ENCODE results near the gene LRP1B. TPM values are rescaled to one million over a fixed set of nuclear protein-coding genes. Genes with fewer than 3 reads are reported as not detected.

Gene LRP1B
- total RNA-seq, 1 donor from 2014 or later = 8.8 TPM

DNA sequence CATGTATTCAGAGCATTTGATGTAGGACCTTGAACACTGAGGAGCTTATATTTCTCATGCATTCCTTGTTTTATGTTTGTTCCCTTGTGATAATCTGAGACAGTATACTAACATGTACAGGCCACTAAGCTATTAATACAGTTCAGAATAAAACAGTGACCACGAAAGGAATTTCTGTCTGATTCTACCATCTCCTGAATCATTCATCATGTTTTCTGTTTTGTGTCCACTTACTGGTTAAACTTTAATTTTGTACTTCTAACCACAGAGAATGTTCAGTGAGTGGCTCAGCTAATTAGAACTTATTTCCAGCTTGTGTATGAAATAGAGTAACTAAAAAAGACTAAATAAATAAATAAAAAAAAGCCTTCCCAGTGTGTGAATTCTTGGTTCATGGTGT is 110.4 kb downstream of the LRP1B start:
- no peaks in the 10 kb centered on the region for H3K27me3 ChIP-seq
- H3K4me1 ChIP-seq = no peaks in the 10 kb centered on the region
- no peak for DNase-seq (ENCODE audit: extremely low spot score in 2 of 2)
- no peak for TF ChIP-seq POLR2A (IDR thresholded peaks at IDR 0.05)
- TF ChIP-seq, protein P1, sequence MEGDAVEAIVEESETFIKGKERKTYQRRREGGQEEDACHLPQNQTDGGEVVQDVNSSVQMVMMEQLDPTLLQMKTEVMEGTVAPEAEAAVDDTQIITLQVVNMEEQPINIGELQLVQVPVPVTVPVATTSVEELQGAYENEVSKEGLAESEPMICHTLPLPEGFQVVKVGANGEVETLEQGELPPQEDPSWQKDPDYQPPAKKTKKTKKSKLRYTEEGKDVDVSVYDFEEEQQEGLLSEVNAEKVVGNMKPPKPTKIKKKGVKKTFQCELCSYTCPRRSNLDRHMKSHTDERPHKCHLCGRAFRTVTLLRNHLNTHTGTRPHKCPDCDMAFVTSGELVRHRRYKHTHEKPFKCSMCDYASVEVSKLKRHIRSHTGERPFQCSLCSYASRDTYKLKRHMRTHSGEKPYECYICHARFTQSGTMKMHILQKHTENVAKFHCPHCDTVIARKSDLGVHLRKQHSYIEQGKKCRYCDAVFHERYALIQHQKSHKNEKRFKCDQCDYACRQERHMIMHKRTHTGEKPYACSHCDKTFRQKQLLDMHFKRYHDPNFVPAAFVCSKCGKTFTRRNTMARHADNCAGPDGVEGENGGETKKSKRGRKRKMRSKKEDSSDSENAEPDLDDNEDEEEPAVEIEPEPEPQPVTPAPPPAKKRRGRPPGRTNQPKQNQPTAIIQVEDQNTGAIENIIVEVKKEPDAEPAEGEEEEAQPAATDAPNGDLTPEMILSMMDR (IDR thresholded peaks at IDR 0.05) = no peak
- no peak overlapping the region for H3K4me3 ChIP-seq
- H3K36me3 ChIP-seq = no peaks in the 10 kb centered on the region
- H3K27ac ChIP-seq = no peak overlapping the region
- no peaks in the 10 kb centered on the region for H3K9me3 ChIP-seq
- intact Hi-C loops (cut with DNase I) = no loop called here

DNA sequence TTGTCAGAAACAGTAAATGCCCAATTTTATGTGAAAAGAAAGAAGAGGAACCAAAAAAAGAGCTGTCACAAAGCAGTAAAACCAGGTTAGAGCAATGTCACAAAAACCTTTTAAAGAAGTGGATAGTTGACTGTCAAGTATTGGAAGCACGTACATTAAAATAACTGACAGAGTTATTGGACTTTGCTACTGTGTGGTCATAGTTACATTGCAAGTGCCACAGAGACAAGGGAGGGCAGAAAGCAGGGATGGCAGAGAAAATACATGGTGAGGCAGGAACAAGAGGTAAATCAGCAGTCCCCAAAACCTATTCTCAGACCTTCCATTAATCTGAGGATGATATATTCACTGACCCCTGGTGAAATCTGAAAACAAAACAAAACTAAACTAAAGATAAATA is 116.3 kb downstream of the LRP1B start:
- intact Hi-C loops (cut with DNase I) = no loop called here
- TF ChIP-seq, protein P1 (IDR thresholded peaks at IDR 0.05) = no peak
- TF ChIP-seq POLR2A (IDR thresholded peaks at IDR 0.05) (no peak), POLR2AphosphoS5 (IDR thresholded peaks at IDR 0.05; ENCODE audit: insufficient read depth in 1 of 2, low read depth in 1 of 2) (no peak)

DNA sequence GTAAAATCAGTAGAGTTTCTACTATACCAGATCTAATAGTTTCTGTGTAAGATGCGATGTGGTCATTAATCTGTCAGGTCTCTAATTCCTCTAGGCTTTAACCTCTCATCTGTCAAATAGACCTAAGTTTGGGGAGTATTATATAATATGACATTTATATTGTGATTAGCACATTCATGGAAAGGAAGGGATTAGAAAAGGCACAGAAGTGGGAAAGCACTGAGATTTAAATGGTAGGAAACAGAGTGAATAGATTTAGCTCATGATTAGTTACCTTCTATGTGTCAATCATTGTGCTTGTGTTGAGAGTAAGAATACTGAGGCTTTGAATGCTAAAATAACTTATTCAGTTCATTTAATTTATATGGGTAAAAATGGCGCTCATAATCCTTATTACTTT is 118.0 kb downstream of the LRP1B start:
- Histone ChIP-seq H3K4me3 (no peak overlapping the region), H3K4me1 (no peaks in the 10 kb centered on the region), H3K36me3 (no peaks in the 10 kb centered on the region), H3K27me3 (no peaks in the 10 kb centered on the region), H3K9me3 (no peaks in the 10 kb centered on the region), H3K27ac (no peak overlapping the region)
- intact Hi-C loops (cut with DNase I) = no loop called here
- TF ChIP-seq, protein P1 (IDR thresholded peaks at IDR 0.05) = no peak
- TF ChIP-seq POLR2AphosphoS5 (IDR thresholded peaks at IDR 0.05; ENCODE audit: insufficient read depth in 1 of 2, low read depth in 1 of 2) = no peak
- no peak for TF ChIP-seq POLR2A (IDR thresholded peaks at IDR 0.05)
- no peak for DNase-seq (ENCODE audit: extremely low spot score in 2 of 2)

More for the DNA sequence above, 116.3 kb downstream of the LRP1B start:
- Histone ChIP-seq H3K27me3 (no peaks in the 10 kb centered on the region), H3K27ac (no peak overlapping the region), H3K9me3 (no peaks in the 10 kb centered on the region), H3K36me3 (no peaks in the 10 kb centered on the region), H3K4me3 (no peak overlapping the region), H3K4me1 (no peaks in the 10 kb centered on the region)
- DNase-seq (ENCODE audit: extremely low spot score in 2 of 2) = no peak

DNA sequence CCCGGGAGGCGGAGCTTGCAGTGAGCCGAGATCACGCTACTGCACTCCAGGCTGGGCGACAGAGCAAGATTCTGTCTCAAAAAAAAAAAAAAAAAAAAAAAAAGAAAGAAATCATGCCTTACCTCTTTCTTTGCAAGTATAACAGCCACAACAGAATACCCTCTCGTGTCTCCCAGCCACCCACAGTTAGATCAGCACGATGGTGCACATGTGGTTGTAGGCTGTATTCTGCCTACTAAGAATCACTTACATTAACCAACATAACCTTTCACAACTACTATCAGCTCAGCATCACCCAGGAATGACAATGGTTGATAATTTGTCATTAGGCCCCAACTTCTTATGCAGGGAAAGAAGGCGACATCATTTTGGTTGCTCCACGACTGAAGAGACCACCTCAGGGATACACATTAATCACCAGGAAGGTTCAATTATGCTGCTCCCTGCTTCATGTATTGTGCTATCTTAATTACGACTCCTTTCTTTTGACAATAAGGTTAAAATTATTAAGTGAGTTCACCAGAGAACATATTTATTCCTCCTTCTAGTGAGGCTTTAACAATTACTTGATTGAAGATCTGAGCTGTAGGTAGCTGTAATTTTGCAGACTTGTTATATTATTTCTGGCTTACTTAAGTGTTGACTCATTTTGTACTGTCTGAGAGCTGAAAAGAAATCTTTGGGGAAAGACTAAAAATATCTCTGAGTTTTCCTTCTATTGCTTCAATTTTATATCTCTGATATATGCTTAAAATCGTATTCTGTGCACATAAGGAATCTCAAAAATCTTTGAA is 120.1 kb downstream of the LRP1B start:
- no peaks in the 10 kb centered on the region for H3K4me1 ChIP-seq
- DNase-seq (ENCODE audit: extremely low spot score in 2 of 2) = no peak
- no peaks in the 10 kb centered on the region for H3K36me3 ChIP-seq
- intact Hi-C loops (cut with DNase I) = no loop called here
- no peak for TF ChIP-seq POLR2A (IDR thresholded peaks at IDR 0.05)
- TF ChIP-seq, protein P1 (IDR thresholded peaks at IDR 0.05) = no peak
- TF ChIP-seq POLR2AphosphoS5 (IDR thresholded peaks at IDR 0.05; ENCODE audit: insufficient read depth in 1 of 2, low read depth in 1 of 2) = no peak
- no peaks in the 10 kb centered on the region for H3K9me3 ChIP-seq
- H3K27ac ChIP-seq = no peak overlapping the region
- H3K4me3 ChIP-seq = no peak overlapping the region
- no peaks in the 10 kb centered on the region for H3K27me3 ChIP-seq

DNA sequence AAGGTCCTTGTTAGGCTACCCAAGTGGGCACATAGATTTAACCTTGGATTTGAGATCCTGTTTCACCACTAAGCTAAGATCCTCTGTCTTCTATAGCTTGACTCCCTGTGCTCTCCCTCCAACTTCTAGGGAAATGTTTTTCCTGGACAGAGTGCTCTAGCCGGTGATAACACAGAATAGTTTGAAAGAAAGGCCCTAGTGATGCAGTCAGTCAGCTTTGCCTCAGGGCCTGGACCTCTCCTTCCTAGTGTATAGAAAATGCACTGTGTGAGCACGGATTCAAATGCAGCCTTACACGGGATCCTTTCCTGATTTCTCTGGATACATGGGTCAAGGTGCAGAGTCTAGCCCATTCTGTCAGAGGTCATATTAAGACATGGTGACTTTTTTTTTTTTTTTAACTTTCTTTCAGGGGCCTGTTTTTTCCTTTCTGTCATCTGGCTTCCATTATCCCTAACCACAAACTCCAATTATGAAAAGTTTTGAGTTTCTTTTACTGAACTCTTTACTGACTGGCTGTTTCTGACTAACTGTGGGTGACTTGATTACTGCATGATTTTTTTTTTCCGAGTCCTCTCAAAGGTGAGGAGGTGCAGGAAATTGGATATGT is 122.6 kb downstream of the LRP1B start:
- Histone ChIP-seq H3K9me3 (no peaks in the 10 kb centered on the region), H3K36me3 (no peaks in the 10 kb centered on the region), H3K4me1 (no peaks in the 10 kb centered on the region), H3K4me3 (no peak overlapping the region), H3K27me3 (no peaks in the 10 kb centered on the region), H3K27ac (no peak overlapping the region)
- intact Hi-C loops (cut with DNase I) = no loop called here
- no peak for TF ChIP-seq POLR2AphosphoS5 (IDR thresholded peaks at IDR 0.05; ENCODE audit: insufficient read depth in 1 of 2, low read depth in 1 of 2)
- TF ChIP-seq POLR2A (IDR thresholded peaks at IDR 0.05) = no peak
- TF ChIP-seq, protein P1 (IDR thresholded peaks at IDR 0.05) = no peak
- DNase-seq (ENCODE audit: extremely low spot score in 2 of 2) = no peak

Data from vagina (tissue), 2 donors.